ENCODE measurements around the gene KRTAP9-4. TPM values are rescaled to one million over a fixed set of nuclear protein-coding genes. Genes with fewer than 3 reads are reported as not detected.
"Not testable (repeated sequence)": the region's sequence is repeated elsewhere in the genome, so short reads cannot be mapped to it uniquely, and the experiment has no call there.

Gene KRTAP9-4
- total RNA-seq, 1 donor from 2014 or later: not detected

DNA sequence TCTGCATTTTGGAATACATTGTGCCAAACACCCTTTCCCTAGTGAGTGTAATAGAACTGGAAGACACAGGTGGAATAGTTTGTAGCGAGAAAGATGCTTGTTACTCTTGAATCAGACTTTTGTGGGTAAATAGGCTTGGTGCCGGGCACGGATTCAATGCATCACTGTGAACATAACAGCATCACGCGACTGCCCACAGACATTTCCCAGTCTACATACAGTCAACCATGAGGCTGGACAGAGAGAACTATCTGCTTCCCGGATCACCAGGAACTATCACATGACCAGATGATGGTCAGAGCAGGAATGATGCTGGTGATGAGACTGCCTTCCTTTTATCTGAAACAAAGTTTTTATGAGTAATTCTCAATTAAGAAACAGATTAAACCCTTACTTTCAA, 23.4 kb upstream of the KRTAP9-4 start:
- no peak overlapping the region for H3K27ac Mint-ChIP-seq
- TF ChIP-seq CTCF (IDR thresholded peaks at IDR 0.05): no peak
- H3K9me3 Mint-ChIP-seq: no peaks in the 10 kb centered on the region
- H3K36me3 Mint-ChIP-seq (ENCODE audit: low read depth): no peaks in the 10 kb centered on the region
- H3K27me3 Mint-ChIP-seq: peaks cover 21% of the 10 kb centered on the region
- peaks cover 2% of the 10 kb centered on the region for H3K4me1 Mint-ChIP-seq
- ChIA-PET CTCF (no interaction called here), POLR2A (no interaction called here)
- no peak for DNase-seq
- no peak overlapping the region for H3K4me3 Mint-ChIP-seq
- intact Hi-C loops (cut with micrococcal nuclease): no loop called here
- no peak for ATAC-seq (ENCODE audit: low read depth)

GRCh38 chr17:41226598-41227095, 22.8 kb upstream of the KRTAP9-4 start, which contains the start of gene KRTAP9-2:
TSS of gene KRTAP9-2 (plus strand) at chr17:41226648. CDS start at chr17:41226655, 7 bp downstream.
- H3K9me3 Mint-ChIP-seq; intact Hi-C loops (cut with micrococcal nuclease); POLR2A ChIA-PET; H3K4me1 Mint-ChIP-seq; DNase-seq; H3K27ac Mint-ChIP-seq; H3K36me3 Mint-ChIP-seq (ENCODE audit: low read depth); CTCF ChIA-PET; ATAC-seq (ENCODE audit: low read depth); H3K4me3 Mint-ChIP-seq: not testable (repeated sequence)
- peaks cover 20% of the 10 kb centered on the region for H3K27me3 Mint-ChIP-seq

- intact Hi-C loops (cut with micrococcal nuclease): no loop called here
- Mint-ChIP-seq H3K4me3 (no peak overlapping the region), H3K36me3 (ENCODE audit: low read depth) (no peaks in the 10 kb centered on the region), H3K4me1 (peaks cover 2% of the 10 kb centered on the region), H3K9me3 (no peaks in the 10 kb centered on the region), H3K27me3 (peaks cover 20% of the 10 kb centered on the region), H3K27ac (no peak overlapping the region)
- CTCF ChIA-PET: no interaction called here
- no peak for ATAC-seq (ENCODE audit: low read depth)
- no peak for TF ChIP-seq CTCF (IDR thresholded peaks at IDR 0.05)
- no peak for DNase-seq
- POLR2A ChIA-PET: no interaction called here
These were observed 19.4 kb upstream of the KRTAP9-4 start for GRCh38 chr17:41230094-41230493.

- no peak for TF ChIP-seq CTCF (IDR thresholded peaks at IDR 0.05)
- CTCF ChIA-PET: no interaction called here
- Mint-ChIP-seq H3K9me3 (no peaks in the 10 kb centered on the region), H3K27me3 (peaks cover 23% of the 10 kb centered on the region), H3K4me3 (no peak overlapping the region), H3K36me3 (ENCODE audit: low read depth) (no peaks in the 10 kb centered on the region), H3K4me1 (peaks cover 2% of the 10 kb centered on the region), H3K27ac (no peak overlapping the region)
- POLR2A ChIA-PET: no interaction called here
- DNase-seq: no peak
- ATAC-seq (ENCODE audit: low read depth): no peak
- intact Hi-C loops (cut with micrococcal nuclease): no loop called here
These were observed 17.8 kb upstream of the KRTAP9-4 start for GRCh38 chr17:41231731-41232130.

- not testable (repeated sequence) for ATAC-seq (ENCODE audit: low read depth); H3K9me3 Mint-ChIP-seq
These were observed 16.9 kb upstream of the KRTAP9-4 start, which contains the start of gene KRTAP9-3 for GRCh38 chr17:41232399-41233105. TSS of gene KRTAP9-3 (plus strand) at chr17:41232449. CDS start at chr17:41232502, 53 bp downstream.

GRCh38 chr17:41237116-41237515, 12.4 kb upstream of the KRTAP9-4 start:
- ATAC-seq (ENCODE audit: low read depth); intact Hi-C loops (cut with micrococcal nuclease); DNase-seq; H3K4me1 Mint-ChIP-seq; H3K36me3 Mint-ChIP-seq (ENCODE audit: low read depth); H3K4me3 Mint-ChIP-seq; POLR2A ChIA-PET; CTCF ChIA-PET; H3K27ac Mint-ChIP-seq; H3K9me3 Mint-ChIP-seq: not testable (repeated sequence)
- peaks cover 33% of the 10 kb centered on the region for H3K27me3 Mint-ChIP-seq

More at GRCh38 chr17:41232399-41233105, 16.9 kb upstream of the KRTAP9-4 start, which contains the start of gene KRTAP9-3:
- peaks cover 27% of the 10 kb centered on the region for H3K27me3 Mint-ChIP-seq
- H3K27ac Mint-ChIP-seq; DNase-seq; POLR2A ChIA-PET; H3K4me1 Mint-ChIP-seq; H3K4me3 Mint-ChIP-seq; H3K36me3 Mint-ChIP-seq (ENCODE audit: low read depth); CTCF ChIA-PET; intact Hi-C loops (cut with micrococcal nuclease): not testable (repeated sequence)

DNA sequence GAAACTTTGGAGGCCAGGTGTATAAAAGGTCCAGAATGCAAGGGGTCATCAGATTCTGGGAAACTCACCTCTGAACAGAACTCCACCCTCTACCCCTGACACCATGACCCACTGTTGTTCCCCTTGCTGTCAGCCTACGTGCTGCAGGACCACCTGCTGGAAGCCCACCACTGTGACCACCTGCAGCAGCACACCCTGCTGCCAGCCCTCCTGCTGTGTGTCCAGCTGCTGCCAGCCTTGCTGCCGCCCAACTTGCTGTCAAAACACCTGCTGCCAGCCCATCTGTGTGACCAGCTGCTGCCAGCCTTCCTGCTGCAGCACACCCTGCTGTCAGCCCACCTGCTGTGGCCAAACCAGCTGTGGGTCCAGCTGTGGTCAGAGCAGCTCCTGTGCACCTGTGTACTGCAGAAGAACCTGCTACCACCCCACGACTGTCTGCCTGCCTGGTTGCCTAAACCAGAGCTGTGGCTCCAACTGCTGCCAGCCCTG, 11.5 kb upstream of the KRTAP9-4 start, which contains the start of gene KRTAP9-8:
Gene KRTAP9-8 (plus strand): TSS at position 51 of the 489 bp plus-strand sequence. CDS start 53 bp downstream, at position 104.
- POLR2A ChIA-PET; H3K36me3 Mint-ChIP-seq (ENCODE audit: low read depth); ATAC-seq (ENCODE audit: low read depth); CTCF ChIA-PET; intact Hi-C loops (cut with micrococcal nuclease); H3K9me3 Mint-ChIP-seq; H3K4me3 Mint-ChIP-seq; H3K27ac Mint-ChIP-seq; H3K4me1 Mint-ChIP-seq; DNase-seq: not testable (repeated sequence)
- peaks cover 32% of the 10 kb centered on the region for H3K27me3 Mint-ChIP-seq

- DNase-seq; POLR2A ChIA-PET; intact Hi-C loops (cut with micrococcal nuclease): not testable (repeated sequence)
These were observed 2.3 kb upstream of the KRTAP9-4 start for GRCh38 chr17:41246995-41247787.

More at GRCh38 chr17:41246995-41247787, 2.3 kb upstream of the KRTAP9-4 start:
- CTCF ChIA-PET; H3K4me3 Mint-ChIP-seq; H3K27ac Mint-ChIP-seq; ATAC-seq (ENCODE audit: low read depth); H3K9me3 Mint-ChIP-seq; H3K36me3 Mint-ChIP-seq (ENCODE audit: low read depth); H3K4me1 Mint-ChIP-seq; H3K27me3 Mint-ChIP-seq: not testable (repeated sequence)

All from activated B cell treated with CpG ODN at 0.5 μM for 24 hours (primary cell).